ENCODE measurements around the gene LTA4H.

Gene LTA4H

DNA sequence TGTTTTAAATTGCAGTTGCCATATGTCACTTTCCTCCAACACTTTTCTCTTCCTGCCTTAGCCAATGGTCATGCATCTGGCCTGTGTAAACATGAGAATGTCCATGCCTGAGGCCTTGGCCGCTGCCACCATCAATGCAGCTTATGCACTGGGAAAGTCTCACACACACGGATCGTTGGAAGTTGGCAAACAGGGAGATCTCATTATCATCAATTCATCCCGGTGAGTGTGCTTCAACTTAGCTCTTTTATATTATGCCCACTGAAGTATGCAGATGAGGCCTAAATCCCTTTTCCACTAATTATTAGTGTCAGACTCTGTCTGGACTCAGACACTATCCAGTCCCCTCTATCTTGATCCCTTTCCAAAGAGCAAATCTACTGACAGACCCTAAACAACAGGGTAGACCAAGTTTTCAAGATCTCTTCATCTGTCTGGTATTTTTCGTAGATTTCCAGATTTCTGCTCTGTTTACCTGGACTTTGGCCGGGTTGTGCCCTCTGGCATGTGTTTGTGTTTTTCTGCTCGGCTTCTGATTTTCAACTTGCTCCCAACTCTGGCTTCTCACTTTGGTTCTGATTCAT, 69.0 kb downstream of the LTA4H start:
- in situ Hi-C loops (cut with MboI; ENCODE audit: low sequenced_read_pairs), result no loop called here

DNA sequence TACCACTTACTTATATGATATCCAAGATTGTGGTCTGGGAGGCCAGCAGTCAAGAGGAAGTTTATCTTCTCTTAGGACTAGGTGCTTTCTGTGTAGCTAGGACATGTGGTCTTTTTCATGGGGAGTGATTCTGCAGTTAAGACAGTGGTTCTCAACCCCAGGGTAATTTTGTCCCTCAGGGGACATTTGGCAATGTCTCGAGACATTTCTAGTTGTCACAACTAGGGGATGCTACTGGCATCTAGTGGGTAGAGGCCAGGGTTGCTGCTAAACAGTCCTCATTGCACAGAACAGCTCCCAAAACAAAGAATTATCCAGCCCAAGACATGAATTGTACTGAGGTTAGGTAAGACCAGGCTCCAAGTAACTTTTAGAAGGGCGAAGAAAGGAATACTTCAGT, 72.3 kb downstream of the LTA4H start:
- in situ Hi-C loops (cut with MboI; ENCODE audit: low sequenced_read_pairs), result no loop called here

DNA sequence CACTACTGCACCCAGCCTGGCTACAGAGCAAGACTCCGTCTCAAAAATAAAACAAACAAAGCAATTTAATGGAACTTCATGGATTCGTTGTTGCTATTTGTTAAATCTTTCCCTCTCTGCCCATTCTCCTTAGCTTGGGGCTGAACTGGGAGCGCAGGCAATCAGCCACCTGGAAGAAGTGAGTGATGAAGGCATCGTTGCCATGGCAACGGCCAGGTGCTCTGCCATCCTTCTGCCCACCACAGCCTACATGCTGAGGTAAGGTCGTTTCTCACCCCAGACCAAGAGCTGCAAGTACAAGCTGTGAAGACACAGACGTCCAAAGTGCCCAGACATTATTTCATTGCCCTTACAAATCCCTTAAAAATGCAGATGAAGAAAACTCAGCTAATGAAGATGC, 73.2 kb downstream of the LTA4H start:
- in situ Hi-C loops (cut with MboI; ENCODE audit: low sequenced_read_pairs), result no loop called here

DNA sequence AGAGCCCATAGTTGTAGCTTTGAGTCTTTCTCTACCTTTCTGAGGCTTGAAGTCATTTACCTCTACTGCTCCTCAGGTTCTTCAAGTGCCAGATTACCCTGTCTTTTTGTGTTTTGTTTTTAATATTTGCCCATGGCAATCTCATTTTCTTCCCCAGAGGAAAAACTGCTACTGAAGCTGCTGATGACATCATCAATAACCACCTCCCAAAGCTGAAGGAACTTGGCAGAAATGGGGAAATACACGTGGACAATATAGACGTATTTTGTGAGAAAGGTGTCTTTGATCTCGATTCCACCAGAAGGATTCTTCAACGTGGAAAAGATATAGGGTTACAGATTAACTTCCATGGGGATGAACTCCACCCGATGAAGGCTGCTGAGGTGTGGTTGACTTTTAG, 75.1 kb downstream of the LTA4H start:
- in situ Hi-C loops (cut with MboI; ENCODE audit: low sequenced_read_pairs), result no loop called here

DNA sequence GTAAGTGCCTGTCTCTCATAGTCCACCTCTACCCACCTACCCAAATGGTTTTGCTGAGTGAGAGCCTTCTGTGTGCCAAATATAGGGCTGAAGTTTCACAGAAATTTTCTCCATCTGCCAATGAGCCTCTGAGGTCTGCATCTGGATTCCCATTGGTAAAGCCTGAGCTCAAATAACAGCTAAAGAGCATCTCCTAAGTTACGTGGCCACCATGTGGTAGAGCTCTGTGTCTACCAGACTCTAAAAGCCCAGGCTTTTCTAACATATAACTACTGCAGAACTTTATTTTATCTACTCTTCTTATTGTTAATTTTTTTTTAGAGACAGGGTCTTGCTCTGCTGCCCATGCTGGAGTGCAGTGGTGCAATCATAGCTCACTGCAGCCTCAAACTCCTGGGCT, 76.3 kb downstream of the LTA4H start:
- in situ Hi-C loops (cut with MboI; ENCODE audit: low sequenced_read_pairs), result no loop called here

DNA sequence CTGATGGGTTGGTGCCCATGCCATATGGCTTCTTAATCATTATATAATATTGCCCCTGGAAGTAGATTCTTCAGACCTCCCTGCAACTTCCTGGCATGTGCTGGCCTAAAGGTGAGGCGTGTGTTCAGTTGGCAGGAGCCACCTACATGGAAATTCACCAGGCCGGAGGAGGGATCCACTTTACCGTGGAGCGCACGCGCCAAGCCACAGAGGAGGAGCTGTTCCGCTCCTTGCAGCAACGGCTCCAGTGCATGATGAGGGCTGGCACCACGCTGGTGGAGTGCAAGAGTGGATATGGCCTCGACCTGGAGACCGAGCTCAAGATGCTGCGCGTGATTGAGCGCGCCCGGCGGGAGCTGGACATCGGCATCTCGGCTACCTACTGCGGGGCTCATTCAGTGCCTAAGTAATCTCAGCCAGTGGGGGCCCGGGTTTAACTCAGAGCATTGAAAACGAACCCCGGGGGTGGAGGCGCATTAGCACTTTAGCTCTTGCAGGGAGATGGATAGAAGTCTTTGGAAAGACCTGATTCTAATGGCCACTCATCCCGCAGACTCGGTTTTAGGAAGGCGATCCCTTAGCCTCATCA, 78.7 kb downstream of the LTA4H start:
- in situ Hi-C loops (cut with MboI; ENCODE audit: low sequenced_read_pairs), result no loop called here

DNA sequence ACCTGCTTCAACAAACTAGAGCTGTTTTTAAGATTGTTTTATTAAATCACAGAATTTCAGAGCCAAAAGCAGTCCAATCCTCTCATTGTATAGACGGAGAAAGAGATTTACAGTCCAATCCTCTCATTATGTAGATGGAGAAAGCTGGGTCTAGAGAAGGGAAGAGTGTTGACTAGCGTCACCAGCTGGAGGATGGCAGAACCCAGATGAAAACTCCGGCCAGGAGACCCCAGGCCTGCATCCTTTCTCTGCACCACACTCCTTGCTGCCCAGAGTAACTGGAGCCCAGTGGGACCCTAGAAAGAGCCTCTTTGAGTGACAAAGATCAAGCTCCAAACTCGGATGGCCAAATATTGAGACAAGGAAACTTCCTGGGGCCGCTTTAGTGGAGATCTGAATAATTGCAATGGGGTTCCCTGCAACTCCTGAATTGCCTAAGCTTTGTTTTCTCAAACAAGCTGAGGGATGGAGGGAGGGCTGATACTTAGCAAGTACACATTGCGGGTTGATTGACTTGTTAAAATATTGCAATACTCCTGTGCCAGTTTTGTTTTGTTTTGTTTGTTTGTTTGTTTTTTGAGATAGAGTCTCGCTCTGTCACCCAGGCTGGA, 79.7 kb downstream of the LTA4H start:
- in situ Hi-C loops (cut with MboI; ENCODE audit: low sequenced_read_pairs), result no loop called here

DNA sequence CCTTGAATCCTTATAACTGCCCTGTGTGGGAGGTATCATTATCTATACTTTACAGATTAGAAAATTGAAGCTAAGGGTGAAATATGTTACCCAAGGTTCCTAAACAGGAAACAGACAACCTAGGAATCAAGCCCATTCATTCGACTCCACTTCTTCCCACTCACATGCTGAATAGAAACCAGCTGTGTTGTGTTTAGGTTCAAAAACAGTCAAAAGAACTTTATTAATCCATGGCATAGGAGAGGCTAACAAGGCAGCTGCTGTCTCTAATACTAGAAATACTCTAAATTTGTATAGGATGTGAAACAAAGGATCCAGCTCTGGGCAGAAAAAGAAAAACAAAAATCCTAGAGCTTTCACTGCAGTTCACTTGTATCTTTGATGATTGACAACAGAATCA, 82.4 kb downstream of the LTA4H start:
- in situ Hi-C loops (cut with MboI; ENCODE audit: low sequenced_read_pairs), result no loop called here

DNA sequence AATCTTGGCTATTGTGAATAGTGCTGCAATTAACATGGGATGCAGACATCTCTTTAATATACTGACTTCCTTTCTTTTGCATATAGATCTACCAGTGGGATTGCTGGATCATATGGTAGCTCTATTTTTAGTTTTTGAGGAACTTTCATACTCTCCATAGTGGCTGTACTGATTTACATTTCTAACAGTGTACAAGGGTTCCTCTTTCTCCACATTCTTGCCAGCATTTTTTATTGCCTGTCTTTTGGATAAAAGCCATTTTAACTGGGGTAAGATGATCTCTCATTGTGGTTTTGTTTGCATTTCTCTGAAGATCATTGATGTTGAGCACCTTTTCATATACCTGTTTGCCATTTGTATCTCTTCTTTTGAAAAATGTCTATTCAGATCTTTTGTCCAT, 83.9 kb downstream of the LTA4H start:
- in situ Hi-C loops (cut with MboI; ENCODE audit: low sequenced_read_pairs), result no loop called here
